Mesenchymal stem cell (in vitro differentiated cells and primary cell): ENCODE data around the gene EVA1C.
"Not testable (repeated sequence)": the region's sequence is repeated elsewhere in the genome, so short reads cannot be mapped to it uniquely, and the experiment has no call there.

Experiments used
- DNase-seq: peaks from one replicate; pipeline ENCODE4 v3.0.0-alpha.2; 2013
- H2AFZ ChIP-seq: one replicate; pipeline ENCODE4 v1.6.1; 2013; ENCODE audit warnings: low read depth, mild to moderate bottlenecking, control low read depth, inconsistent platforms, low read length, moderate library complexity
- H2AK5ac ChIP-seq: 2 replicates; pipeline ENCODE4 v1.6.1; 2013; ENCODE audit warnings: low read length, moderate library complexity, mild to moderate bottlenecking, inconsistent platforms; ENCODE audit not compliant: severe bottlenecking
- H2BK120ac ChIP-seq: one replicate; pipeline ENCODE4 v1.6.1; 2013; ENCODE audit warnings: low read depth, mild to moderate bottlenecking, inconsistent platforms, low read length, moderate library complexity
- H2BK12ac ChIP-seq, 2 experiments: one replicate each; pipeline ENCODE4 v1.6.1; 2013; ENCODE audit warnings: inconsistent platforms in 2 of 2, low read length in 2 of 2, mild to moderate bottlenecking in 2 of 2, moderate library complexity in 2 of 2, control low read depth in 1 of 2
- H2BK15ac ChIP-seq: one replicate; pipeline ENCODE4 v1.6.1; 2013; ENCODE audit warnings: mild to moderate bottlenecking, low read depth, inconsistent platforms; ENCODE audit not compliant: poor library complexity, severe bottlenecking
- H2BK5ac ChIP-seq: 2 replicates; pipeline ENCODE4 v1.6.1; 2013; ENCODE audit warnings: low read depth, mild to moderate bottlenecking, low read length, control low read depth, inconsistent platforms; ENCODE audit not compliant: poor library complexity, severe bottlenecking
- H3K14ac ChIP-seq, 2 experiments: one replicate each; pipeline ENCODE4 v1.6.1; 2013; ENCODE audit warnings: inconsistent platforms in 2 of 2, low read length in 2 of 2, control low read depth in 1 of 2, mild to moderate bottlenecking in 1 of 2, moderate library complexity in 1 of 2
- H3K18ac ChIP-seq, 2 experiments: one replicate each; pipeline ENCODE4 v1.6.1; 2013; ENCODE audit warnings: inconsistent platforms in 2 of 2, low read length in 2 of 2, control low read depth in 1 of 2, low read depth in 1 of 2, mild to moderate bottlenecking in 1 of 2
- H3K23ac ChIP-seq, 2 experiments: one replicate each; pipeline ENCODE4 v1.6.1; 2013; ENCODE audit warnings: inconsistent platforms in 2 of 2, low read length in 2 of 2, mild to moderate bottlenecking in 2 of 2, moderate library complexity in 2 of 2, control low read depth in 1 of 2
- H3K27ac ChIP-seq: 2 replicates; pipeline ENCODE4 v1.5.1; 2013; ENCODE audit warnings: mild to moderate bottlenecking, moderate library complexity, low read length, control low read depth, inconsistent platforms; ENCODE audit not compliant: poor library complexity, severe bottlenecking
- H3K27me3 ChIP-seq, 2 experiments: 2 replicates each; pipeline versions ENCODE4 v1.6.1 to v1.7.0; 2013; ENCODE audit warnings: low read length in 2 of 2, mild to moderate bottlenecking in 2 of 2, moderate library complexity in 2 of 2, control low read depth in 1 of 2, inconsistent platforms in 1 of 2; ENCODE audit not compliant: control insufficient read depth in 1 of 2, insufficient read depth in 1 of 2
- H3K36me3 ChIP-seq, 2 experiments: 2 replicates each; pipeline versions ENCODE4 v1.6.1 to v1.7.0; 2013; ENCODE audit warnings: low read length in 2 of 2, control low read depth in 1 of 2, inconsistent platforms in 1 of 2, low read depth in 1 of 2, mild to moderate bottlenecking in 1 of 2; ENCODE audit not compliant: insufficient read depth in 2 of 2, control insufficient read depth in 1 of 2
- H3K4ac ChIP-seq, 2 experiments: one replicate each; pipeline ENCODE4 v1.6.1; 2013; ENCODE audit warnings: inconsistent platforms in 2 of 2, low read length in 2 of 2, mild to moderate bottlenecking in 2 of 2, moderate library complexity in 2 of 2, control low read depth in 1 of 2, low read depth in 1 of 2
- H3K4me1 ChIP-seq: 2 replicates; pipeline ENCODE4 v1.6.1; 2013; ENCODE audit warnings: low read depth, low read length, control low read depth; ENCODE audit not compliant: control insufficient read depth, insufficient read depth
- H3K4me2 ChIP-seq: 2 replicates; pipeline ENCODE4 v1.6.1; 2013; ENCODE audit warnings: low read length, mild to moderate bottlenecking, inconsistent platforms; ENCODE audit not compliant: poor library complexity, severe bottlenecking
- H3K4me3 ChIP-seq, 2 experiments: 2 replicates each; pipeline versions ENCODE4 v1.5.1 to v1.7.0; 2013; ENCODE audit warnings: low read length in 2 of 2, mild to moderate bottlenecking in 2 of 2, control low read depth in 1 of 2, low read depth in 1 of 2; ENCODE audit not compliant: insufficient read depth in 1 of 2
- H3K79me1 ChIP-seq: replicated peaks from 2 replicates; pipeline ENCODE4 v1.6.1; 2013; ENCODE audit warnings: mild to moderate bottlenecking, control low read depth, low read length, inconsistent platforms; ENCODE audit not compliant: poor library complexity, severe bottlenecking
- H3K9ac ChIP-seq: 2 replicates; pipeline ENCODE4 v1.7.0; 2013; ENCODE audit warnings: mild to moderate bottlenecking, low read length, moderate library complexity
- H3K9me3 ChIP-seq: 2 replicates; pipeline ENCODE4 v1.7.0; 2013; ENCODE audit warnings: mild to moderate bottlenecking, low read length; ENCODE audit not compliant: control insufficient read depth
- H4K8ac ChIP-seq: one replicate; pipeline ENCODE4 v1.6.1; 2013; ENCODE audit warnings: inconsistent platforms, mild to moderate bottlenecking, low read length, moderate library complexity
- H4K91ac ChIP-seq: one replicate; pipeline ENCODE4 v1.6.1; 2013; ENCODE audit warnings: mild to moderate bottlenecking, low read length, inconsistent platforms
- WGBS: methylation state at CpG from one replicate; pipeline ENCODE4 v1.1.7; 2013; ENCODE audit warnings: mixed read lengths; 5-methylcytosine and 5-hydroxymethylcytosine counted together

The EVA1C gene

DNA sequence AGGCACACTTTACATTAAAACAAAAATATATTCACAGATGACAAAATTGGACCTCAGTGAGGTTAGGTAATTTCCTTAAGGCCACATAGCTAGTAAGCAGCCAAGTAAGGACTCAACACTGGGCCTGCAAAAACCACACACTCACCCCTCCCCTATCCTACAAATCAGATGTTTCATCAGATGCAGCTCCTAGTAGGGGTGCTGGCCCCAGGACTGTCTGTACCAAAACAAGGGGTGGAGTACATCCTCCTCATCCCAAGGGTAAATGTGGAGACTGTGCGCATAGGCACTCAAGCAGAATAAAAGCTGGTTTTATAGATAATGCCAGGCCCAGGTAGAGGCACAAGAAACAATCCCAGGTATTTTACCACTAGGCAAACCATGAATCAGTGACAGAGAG is 45.3 kb upstream of the EVA1C start:
- H3K9ac ChIP-seq: no peak overlapping the region
- H2AK5ac ChIP-seq: no peak overlapping the region
- H2AFZ ChIP-seq: no peak overlapping the region
- no CpG with 5 or more reads among the region's 1 CpG for WGBS
- H2BK12ac ChIP-seq: no peak overlapping the region
- no peak overlapping the region for H3K18ac ChIP-seq
- no peak for DNase-seq
- no peak overlapping the region for H3K14ac ChIP-seq
- peaks cover 54 to 93% of the 10 kb centered on the region in 2 experiments for H3K36me3 ChIP-seq
- H3K23ac ChIP-seq: no peak overlapping the region
- H3K4ac ChIP-seq: no peak overlapping the region
- H3K9me3 ChIP-seq: no peaks in the 10 kb centered on the region
- H2BK15ac ChIP-seq: no peak overlapping the region
- no peak overlapping the region for H3K4me2 ChIP-seq
- H3K27me3 ChIP-seq: no peaks in the 10 kb centered on the region
- no peak overlapping the region for H2BK5ac ChIP-seq
- H3K79me1 ChIP-seq: peaks cover 50% of the 10 kb centered on the region
- H3K4me3 ChIP-seq: no peak overlapping the region
- H4K8ac ChIP-seq: no peak overlapping the region
- H3K4me1 ChIP-seq: peaks cover 10% of the 10 kb centered on the region
- H2BK120ac ChIP-seq: no peak overlapping the region
- H3K27ac ChIP-seq: no peak overlapping the region
- H4K91ac ChIP-seq: no peak overlapping the region

- H2AK5ac ChIP-seq: no peak overlapping the region
- peaks cover 10% of the 10 kb centered on the region for H3K4me1 ChIP-seq
- H3K79me1 ChIP-seq: peaks cover 40% of the 10 kb centered on the region
- no peak overlapping the region for H3K9ac ChIP-seq
- no peak overlapping the region for H3K14ac ChIP-seq
- 92% methylated on average over 9 of the region's 9 CpGs for WGBS
- H2BK15ac ChIP-seq: no peak overlapping the region
- no peaks in the 10 kb centered on the region for H3K27me3 ChIP-seq
- H3K27ac ChIP-seq: peak overlapping the region; percentile 45
- DNase-seq: no peak
- no peak overlapping the region for H3K18ac ChIP-seq
- H3K23ac ChIP-seq: no peak overlapping the region
- H3K9me3 ChIP-seq: no peaks in the 10 kb centered on the region
- no peak overlapping the region for H3K4ac ChIP-seq
- peaks cover 42 to 89% of the 10 kb centered on the region in 2 experiments for H3K36me3 ChIP-seq
- H2AFZ ChIP-seq: no peak overlapping the region
- no peak overlapping the region for H2BK12ac ChIP-seq
- H4K91ac ChIP-seq: no peak overlapping the region
- H2BK120ac ChIP-seq: no peak overlapping the region
- no peak overlapping the region for H3K4me2 ChIP-seq
- no peak overlapping the region for H3K4me3 ChIP-seq
- no peak overlapping the region for H2BK5ac ChIP-seq
- H4K8ac ChIP-seq: no peak overlapping the region
These were observed 44.1 kb upstream of the EVA1C start for GRCh38 chr21:32368386-32368785.

- not testable (repeated sequence) for H2BK15ac ChIP-seq, H2BK120ac ChIP-seq, H4K8ac ChIP-seq, H2BK12ac ChIP-seq, H3K27me3 ChIP-seq, H4K91ac ChIP-seq, H3K9me3 ChIP-seq, H3K4me2 ChIP-seq, H3K4me3 ChIP-seq, H3K23ac ChIP-seq, DNase-seq, H3K14ac ChIP-seq, H3K9ac ChIP-seq, H3K4me1 ChIP-seq, H2AFZ ChIP-seq, H2BK5ac ChIP-seq, H2AK5ac ChIP-seq, H3K4ac ChIP-seq, H3K18ac ChIP-seq
- Histone ChIP-seq H3K36me3 (peaks cover 37 to 88% of the 10 kb centered on the region in 2 experiments), H3K27ac (peak overlapping the region; percentile 45), H3K79me1 (peaks cover 36% of the 10 kb centered on the region)
- 90% methylated on average over 1 of the region's 1 CpG for WGBS
These were observed 43.5 kb upstream of the EVA1C start for GRCh38 chr21:32368961-32369360.

DNA sequence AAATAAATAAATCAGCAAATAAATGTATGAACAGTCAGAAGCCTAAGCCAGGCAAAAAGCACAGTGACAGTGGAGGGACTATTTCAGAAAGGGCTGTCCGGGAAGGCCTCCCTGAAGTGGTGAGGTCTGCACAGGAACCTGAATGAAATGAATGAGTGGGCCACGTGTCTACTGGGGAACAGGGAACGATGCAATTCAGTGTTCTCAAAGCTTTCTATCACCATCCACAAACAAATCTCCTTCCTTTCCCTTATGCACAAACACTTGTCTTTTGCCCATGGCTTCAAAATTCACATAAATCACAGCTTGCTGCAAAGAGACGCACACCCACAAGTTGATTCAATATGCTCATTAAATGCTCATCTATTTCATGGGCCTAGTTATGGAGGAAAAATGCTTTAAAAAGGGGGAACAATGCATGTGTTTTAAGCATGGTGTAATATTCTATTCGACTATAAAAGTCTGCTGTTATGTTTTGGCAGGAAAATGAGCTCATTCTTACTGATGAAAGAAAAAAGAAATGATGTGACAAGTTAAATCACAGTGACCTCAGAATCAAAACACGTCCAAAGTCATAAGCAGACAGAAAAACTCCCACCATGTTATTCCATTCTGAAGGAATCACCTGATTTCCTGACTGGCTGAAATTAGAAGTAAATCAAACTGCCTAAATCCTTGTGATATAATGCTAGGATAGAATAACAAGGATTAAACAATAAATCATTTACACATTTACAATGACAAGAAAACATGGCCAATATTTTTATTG is 41.3 kb upstream of the EVA1C start:
- peaks cover 28% of the 10 kb centered on the region for H3K79me1 ChIP-seq
- WGBS: 92% methylated on average over 4 of the region's 6 CpGs

More for the DNA sequence above, 41.3 kb upstream of the EVA1C start:
- H3K9ac ChIP-seq: peak overlapping the region; percentile 81
- H2BK15ac ChIP-seq: no peak overlapping the region
- H3K18ac ChIP-seq: no peak overlapping the region
- H2AK5ac ChIP-seq: no peak overlapping the region
- no peak for DNase-seq
- H3K4me1 ChIP-seq: peaks cover 10% of the 10 kb centered on the region
- no peak overlapping the region for H3K4me3 ChIP-seq
- H2AFZ ChIP-seq: no peak overlapping the region
- H3K14ac ChIP-seq: no peak overlapping the region
- no peaks in the 10 kb centered on the region for H3K9me3 ChIP-seq
- no peaks in the 10 kb centered on the region for H3K27me3 ChIP-seq
- H2BK5ac ChIP-seq: no peak overlapping the region
- H2BK12ac ChIP-seq: no peak overlapping the region
- no peak overlapping the region for H3K4me2 ChIP-seq
- H2BK120ac ChIP-seq: no peak overlapping the region
- no peak overlapping the region for H3K27ac ChIP-seq
- no peak overlapping the region for H3K4ac ChIP-seq
- H4K91ac ChIP-seq: no peak overlapping the region
- H4K8ac ChIP-seq: no peak overlapping the region
- peaks cover 21 to 89% of the 10 kb centered on the region in 2 experiments for H3K36me3 ChIP-seq
- H3K23ac ChIP-seq: no peak overlapping the region
